ENCODE results near the gene PGAM5. TPM values are rescaled to one million over a fixed set of nuclear protein-coding genes. Genes with fewer than 3 reads are reported as not detected.

Gene PGAM5
- total and polyA plus RNA-seq, 10 of the 15 experiments (the other 5 are each of a cell fraction or from before 2014, with no cell fraction given), result 8.2 to 90.9 (median 45.3) TPM

DNA sequence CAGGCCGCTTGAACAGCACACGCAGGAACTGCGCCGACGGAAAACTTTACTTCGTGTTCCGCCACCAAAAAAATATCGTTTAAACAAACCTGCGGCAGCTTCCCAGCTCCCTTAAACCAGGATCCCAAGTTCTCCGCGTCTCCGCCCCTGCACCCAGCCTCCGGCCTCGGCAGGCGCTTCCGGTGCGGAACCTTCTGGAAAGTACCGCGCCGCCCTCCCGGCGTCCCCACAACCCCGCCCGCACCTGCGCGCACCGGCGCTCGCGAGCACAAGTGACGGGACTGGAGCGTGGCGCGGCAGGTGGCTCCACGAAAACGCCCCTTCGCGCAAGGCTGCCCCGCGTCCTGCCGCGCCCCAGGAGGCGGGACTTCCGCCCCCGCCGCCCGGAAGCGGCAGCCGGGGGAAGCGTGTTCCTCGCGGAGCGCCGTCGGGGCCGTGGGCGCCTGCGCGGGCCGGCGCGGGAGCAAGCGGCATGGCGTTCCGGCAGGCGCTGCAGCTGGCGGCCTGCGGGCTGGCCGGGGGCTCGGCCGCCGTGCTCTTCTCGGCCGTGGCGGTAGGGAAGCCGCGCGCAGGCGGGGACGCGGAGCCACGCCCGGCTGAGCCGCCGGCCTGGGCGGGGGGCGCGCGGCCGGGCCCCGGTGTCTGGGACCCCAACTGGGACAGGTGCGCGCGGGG lies at the start of gene PGAM5 (continued):
- TF ChIP-seq, protein P1, sequence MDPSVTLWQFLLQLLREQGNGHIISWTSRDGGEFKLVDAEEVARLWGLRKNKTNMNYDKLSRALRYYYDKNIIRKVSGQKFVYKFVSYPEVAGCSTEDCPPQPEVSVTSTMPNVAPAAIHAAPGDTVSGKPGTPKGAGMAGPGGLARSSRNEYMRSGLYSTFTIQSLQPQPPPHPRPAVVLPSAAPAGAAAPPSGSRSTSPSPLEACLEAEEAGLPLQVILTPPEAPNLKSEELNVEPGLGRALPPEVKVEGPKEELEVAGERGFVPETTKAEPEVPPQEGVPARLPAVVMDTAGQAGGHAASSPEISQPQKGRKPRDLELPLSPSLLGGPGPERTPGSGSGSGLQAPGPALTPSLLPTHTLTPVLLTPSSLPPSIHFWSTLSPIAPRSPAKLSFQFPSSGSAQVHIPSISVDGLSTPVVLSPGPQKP (IDR thresholded peaks at IDR 0.05; ENCODE audit: low read depth, low read length), result peak; percentile 85
- TF ChIP-seq SP1 (IDR thresholded peaks at IDR 0.05; ENCODE audit: low read depth, low read length), result peak; percentile 58
- peak; percentile 77 for TF ChIP-seq CREB1 (IDR thresholded peaks at IDR 0.05; ENCODE audit: low read depth)
- TF ChIP-seq TAF1 (IDR thresholded peaks at IDR 0.05; ENCODE audit: borderline replicate concordance, low read depth, low read length), result peak; percentile 65
- peak; percentile 11; the same call in 1 of the 3 replicates for TF ChIP-seq POU2F2 (IDR thresholded peaks at IDR 0.05; ENCODE audit: borderline replicate concordance, low read depth, low read length)
- no peak for TF ChIP-seq NFYA (IDR thresholded peaks at IDR 0.05; ENCODE audit: borderline replicate concordance, low read depth, low read length)
- peak; percentile 77 for TF ChIP-seq MYC (IDR thresholded peaks at IDR 0.05; ENCODE audit: insufficient read depth, insufficient read length, insufficient replicate concordance, low read length, severe bottlenecking)
- TF ChIP-seq SUZ12 (IDR thresholded peaks at IDR 0.05; ENCODE audit: unreplicated experiment), result no peak
- 0 out of 2 replicates have a peak, but pooled peaks have one; percentile 32 for TF ChIP-seq NFXL1 (IDR thresholded peaks at IDR 0.05; ENCODE audit: borderline replicate concordance)
- TF ChIP-seq, protein P2, sequence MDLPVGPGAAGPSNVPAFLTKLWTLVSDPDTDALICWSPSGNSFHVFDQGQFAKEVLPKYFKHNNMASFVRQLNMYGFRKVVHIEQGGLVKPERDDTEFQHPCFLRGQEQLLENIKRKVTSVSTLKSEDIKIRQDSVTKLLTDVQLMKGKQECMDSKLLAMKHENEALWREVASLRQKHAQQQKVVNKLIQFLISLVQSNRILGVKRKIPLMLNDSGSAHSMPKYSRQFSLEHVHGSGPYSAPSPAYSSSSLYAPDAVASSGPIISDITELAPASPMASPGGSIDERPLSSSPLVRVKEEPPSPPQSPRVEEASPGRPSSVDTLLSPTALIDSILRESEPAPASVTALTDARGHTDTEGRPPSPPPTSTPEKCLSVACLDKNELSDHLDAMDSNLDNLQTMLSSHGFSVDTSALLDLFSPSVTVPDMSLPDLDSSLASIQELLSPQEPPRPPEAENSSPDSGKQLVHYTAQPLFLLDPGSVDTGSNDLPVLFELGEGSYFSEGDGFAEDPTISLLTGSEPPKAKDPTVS (IDR thresholded peaks at IDR 0.05; ENCODE audit: low read depth, low read length), result peak; percentile 96
- TF ChIP-seq TCF7 (IDR thresholded peaks at IDR 0.05; ENCODE audit: borderline replicate concordance), result no peak
- TF ChIP-seq KLF5 (IDR thresholded peaks at IDR 0.05; ENCODE audit: partially characterized antibody), result peak; percentile 27
- TF ChIP-seq ZNF207 (IDR thresholded peaks at IDR 0.05; ENCODE audit: borderline replicate concordance), result peak; percentile 79
- peak; percentile 54 for TF ChIP-seq NR2F1 (conservative IDR thresholded peaks at IDR 0.05)
- peak; percentile 97 for TF ChIP-seq GATAD2B (conservative IDR thresholded peaks at IDR 0.05; ENCODE audit: low read depth)
- no peak for TF ChIP-seq PAX8 (IDR thresholded peaks at IDR 0.05)
- TF ChIP-seq, protein P3, sequence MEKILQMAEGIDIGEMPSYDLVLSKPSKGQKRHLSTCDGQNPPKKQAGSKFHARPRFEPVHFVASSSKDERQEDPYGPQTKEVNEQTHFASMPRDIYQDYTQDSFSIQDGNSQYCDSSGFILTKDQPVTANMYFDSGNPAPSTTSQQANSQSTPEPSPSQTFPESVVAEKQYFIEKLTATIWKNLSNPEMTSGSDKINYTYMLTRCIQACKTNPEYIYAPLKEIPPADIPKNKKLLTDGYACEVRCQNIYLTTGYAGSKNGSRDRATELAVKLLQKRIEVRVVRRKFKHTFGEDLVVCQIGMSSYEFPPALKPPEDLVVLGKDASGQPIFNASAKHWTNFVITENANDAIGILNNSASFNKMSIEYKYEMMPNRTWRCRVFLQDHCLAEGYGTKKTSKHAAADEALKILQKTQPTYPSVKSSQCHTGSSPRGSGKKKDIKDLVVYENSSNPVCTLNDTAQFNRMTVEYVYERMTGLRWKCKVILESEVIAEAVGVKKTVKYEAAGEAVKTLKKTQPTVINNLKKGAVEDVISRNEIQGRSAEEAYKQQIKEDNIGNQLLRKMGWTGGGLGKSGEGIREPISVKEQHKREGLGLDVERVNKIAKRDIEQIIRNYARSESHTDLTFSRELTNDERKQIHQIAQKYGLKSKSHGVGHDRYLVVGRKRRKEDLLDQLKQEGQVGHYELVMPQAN (conservative IDR thresholded peaks at IDR 0.05), result peak; percentile 93
- TF ChIP-seq SPI1 (IDR thresholded peaks at IDR 0.05; ENCODE audit: borderline replicate concordance, insufficient read depth, low read depth, low read length), result peak; percentile 52; the same call in 1 of the 2 replicates
- peak; percentile 63 for TF ChIP-seq CBFB (IDR thresholded peaks at IDR 0.05; ENCODE audit: low read depth)
- TF ChIP-seq NRF1 (conservative IDR thresholded peaks at IDR 0.05; ENCODE audit: low read depth, low read length), result peak; percentile 56
- TF ChIP-seq NBN (IDR thresholded peaks at IDR 0.05), result peak; percentile 65; the same call in 1 of the 2 replicates
- peak; percentile 97 for TF ChIP-seq CHD2 (IDR thresholded peaks at IDR 0.05; ENCODE audit: borderline replicate concordance, low read depth, low read length)
- TF ChIP-seq TCF3 (IDR thresholded peaks at IDR 0.05; ENCODE audit: borderline replicate concordance, insufficient read depth, low read depth, low read length), result peak; percentile 89
- TF ChIP-seq MEF2A (IDR thresholded peaks at IDR 0.05; ENCODE audit: insufficient read depth, low read depth, low read length), result no peak
- TF ChIP-seq ZNF622 (IDR thresholded peaks at IDR 0.05), result no peak
- peak; percentile 80 for TF ChIP-seq DPF2 (IDR thresholded peaks at IDR 0.05)
- peak; percentile 45 for TF ChIP-seq SIX5 (IDR thresholded peaks at IDR 0.05; ENCODE audit: low read depth, low read length, severe bottlenecking)
- peak; percentile 35; the same call in 1 of the 2 replicates for TF ChIP-seq MTA2 (IDR thresholded peaks at IDR 0.05; ENCODE audit: low read depth)

Data from GM12878 (cell line).